K562 (cell line): Measurements from ENCODE around the gene ZNF280D. TPM values are rescaled to one million over a fixed set of nuclear protein-coding genes. Genes with fewer than 3 reads are reported as not detected.

Experiments
- HCFC1 ChIP-seq: IDR thresholded peaks from 2 replicates; pipeline ENCODE4 v1.6.1; 2012; ENCODE audit warnings: low read depth, low read length, improper control_type of control experiment
- HDAC3 ChIP-seq: fragments of 450-650 bp; IDR thresholded peaks from 2 replicates; pipeline ENCODE4 v1.6.1; 2018; ENCODE audit warnings: borderline replicate concordance, mild to moderate bottlenecking, moderate library complexity; ENCODE audit not compliant: partially characterized antibody
- JUND ChIP-seq, 2 experiments: IDR thresholded peaks; 2 replicates in 1 of 2; 3 replicates in 1 of 2; pipeline ENCODE4 v1.6.1; 2011; ENCODE audit warnings: borderline replicate concordance in 2 of 2, low read depth in 2 of 2, low read length in 2 of 2, improper control_type of control experiment in 1 of 2, missing biosample characterization in 1 of 2, missing genetic modification characterization in 1 of 2, missing genetic modification reagents in 1 of 2
- MAFK ChIP-seq: IDR thresholded peaks from 2 replicates; pipeline ENCODE4 v1.6.1; 2011; ENCODE audit warnings: low read length, improper control_type of control experiment
- MED1 ChIP-seq: sonication (generic); formaldehyde crosslinking; IDR thresholded peaks from 2 replicates; pipeline ENCODE4 v1.8.1; 2023; ENCODE audit warnings: missing genetic modification reagents, borderline replicate concordance
- NR2C2 ChIP-seq, 2 experiments: fragments of 200-800 bp in 1 of 2; sonication (Bioruptor generic) in 1 of 2; sonication (generic) in 1 of 2; formaldehyde crosslinking in 1 of 2; IDR thresholded peaks; 2 replicates each; pipeline versions ENCODE4 v1.6.1 to v1.8.0; 2016 to 2022; ENCODE audit warnings: mild to moderate bottlenecking in 1 of 2, missing compliant biosample characterization in 1 of 2, missing genetic modification characterization in 1 of 2, missing genetic modification reagents in 1 of 2
- PHF20 ChIP-seq: fragments of 450-650 bp; IDR thresholded peaks from 2 replicates; pipeline ENCODE4 v1.6.1; 2018; ENCODE audit not compliant: partially characterized antibody
- POU5F1 ChIP-seq: fragments of 150-350 bp; IDR thresholded peaks from 2 replicates; pipeline ENCODE4 v1.6.1; 2014; ENCODE audit warnings: borderline replicate concordance, low read length, low read depth, mild to moderate bottlenecking; ENCODE audit not compliant: partially characterized antibody
- SUPT5H ChIP-seq: fragments of 450-650 bp; IDR thresholded peaks from 2 replicates; pipeline ENCODE4 v1.6.1; 2016
- TAF7 ChIP-seq: fragments of 450-650 bp; IDR thresholded peaks from 2 replicates; pipeline ENCODE4 v1.6.1; 2016; ENCODE audit warnings: missing genetic modification characterization, missing compliant biosample characterization
- TRIM24 ChIP-seq, 2 experiments: fragments of 450-650 bp; IDR thresholded peaks; 2 replicates each; pipeline ENCODE4 v1.6.1; 2016
- polyA plus RNA-seq, 8 experiments: library from polyadenylated mRNA; depleted of rRNA in 4 of 8; stranded (reverse) in 5 of 8; unstranded in 3 of 8; fragments of >200 nt; fragmentation: Nextera tagmentation in 2 of 8; fragmentation: Illumina TruSeq in 1 of 8; extraction: Ambion mirVana in 2 of 8; extraction: Trizol in 1 of 8; gene quantifications; 2 replicates each; pipeline versions ENCODE4 v1.2.1 to v1.2.3, GENCODE V29; 2011 to 2014; ENCODE audit warnings: inconsistent platforms in 1 of 8, missing spikeins in 1 of 8
- total RNA-seq, 7 experiments: library from RNA; depleted of rRNA in 6 of 7; stranded (reverse); fragments of >200 nt in 6 of 7; fragmentation: Illumina TruSeq in 2 of 7; extraction: Trizol in 2 of 7; gene quantifications; 2 replicates each; pipeline versions ENCODE4 v1.2.1 to v1.2.3, GENCODE V29; 2011 to 2021; ENCODE audit warnings: low replicate concordance in 1 of 7
- TF ChIP-seq, protein P1 (sequence below): fragments of 450-650 bp; IDR thresholded peaks from 2 replicates; pipeline ENCODE4 v1.6.1; 2016; ENCODE audit warnings: low read depth, mild to moderate bottlenecking, moderate library complexity
- TF ChIP-seq, protein P2 (sequence below): fragments of 450-650 bp; IDR thresholded peaks from 2 replicates; pipeline ENCODE4 v1.6.1; 2016; ENCODE audit warnings: antibody characterized with exemption

ZNF280D gene
- total and polyA plus RNA-seq, 9 of the 15 experiments (the other 6 are each of a cell fraction or from before 2014, with no cell fraction given): 8.3 to 21.8 (median 18.4) TPM

DNA sequence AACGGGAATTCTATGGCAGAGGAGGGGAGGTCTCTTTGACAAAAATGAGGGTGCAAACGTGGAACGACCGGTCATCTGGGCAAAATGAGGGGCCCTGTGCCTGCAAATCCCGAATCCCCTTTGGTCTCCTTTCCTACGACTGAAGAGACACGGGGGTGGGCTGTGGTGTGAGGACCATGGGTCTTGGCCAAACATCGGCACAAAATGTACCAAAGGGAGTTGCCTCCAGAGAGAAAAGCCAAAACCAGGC is 498 bp downstream of the ZNF280D start (continued):
- TF ChIP-seq HDAC3: no peak
- peak; percentile 36 for TF ChIP-seq PHF20
- no peak for TF ChIP-seq MED1 (CRISPR knock-in tag)
- TF ChIP-seq SUPT5H: 0 out of 2 replicates have a peak, but pooled peaks have one; percentile 52
- TF ChIP-seq MAFK: peak; percentile 17; the same call in 1 of the 2 replicates
- no peak for TF ChIP-seq TRIM24 (IDR thresholded peaks at IDR 0.05)
- no peak for TF ChIP-seq POU5F1
- TF ChIP-seq JUND (IDR thresholded peaks at IDR 0.05; ENCODE audit: borderline replicate concordance, low read depth, low read length): no peak
- 0 out of 3 replicates have a peak, but pooled peaks have one; percentile 3 for TF ChIP-seq JUND (tag; IDR thresholded peaks at IDR 0.05; ENCODE audit: borderline replicate concordance, low read depth, low read length)
- no peak for TF ChIP-seq HCFC1
- 0 out of 2 replicates have a peak, but pooled peaks have one; percentile 15 for TF ChIP-seq NR2C2 (CRISPR knock-in tag; IDR thresholded peaks at IDR 0.05)
- TF ChIP-seq NR2C2 (tag; IDR thresholded peaks at IDR 0.05): no peak
- TF ChIP-seq, protein P1, sequence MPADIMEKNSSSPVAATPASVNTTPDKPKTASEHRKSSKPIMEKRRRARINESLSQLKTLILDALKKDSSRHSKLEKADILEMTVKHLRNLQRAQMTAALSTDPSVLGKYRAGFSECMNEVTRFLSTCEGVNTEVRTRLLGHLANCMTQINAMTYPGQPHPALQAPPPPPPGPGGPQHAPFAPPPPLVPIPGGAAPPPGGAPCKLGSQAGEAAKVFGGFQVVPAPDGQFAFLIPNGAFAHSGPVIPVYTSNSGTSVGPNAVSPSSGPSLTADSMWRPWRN: 0 out of 2 replicates have a peak, but pooled peaks have one; percentile 17
- TF ChIP-seq, protein P2, sequence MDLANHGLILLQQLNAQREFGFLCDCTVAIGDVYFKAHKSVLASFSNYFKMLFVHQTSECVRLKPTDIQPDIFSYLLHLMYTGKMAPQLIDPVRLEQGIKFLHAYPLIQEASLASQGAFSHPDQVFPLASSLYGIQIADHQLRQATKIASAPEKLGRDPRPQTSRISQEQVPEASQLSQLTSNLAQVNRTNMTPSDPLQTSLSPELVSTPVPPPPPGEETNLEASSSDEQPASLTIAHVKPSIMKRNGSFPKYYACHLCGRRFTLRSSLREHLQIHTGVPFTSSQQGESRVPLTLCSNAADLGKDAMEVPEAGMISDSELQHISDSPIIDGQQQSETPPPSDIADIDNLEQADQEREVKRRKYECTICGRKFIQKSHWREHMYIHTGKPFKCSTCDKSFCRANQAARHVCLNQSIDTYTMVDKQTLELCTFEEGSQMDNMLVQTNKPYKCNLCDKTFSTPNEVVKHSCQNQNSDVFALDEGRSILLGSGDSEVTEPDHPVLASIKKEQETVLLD: peak; percentile 47; the same call in 1 of the 2 replicates
- peak; percentile 69; the same call in 1 of the 2 replicates for TF ChIP-seq TAF7 (tag)
